Measurements from ENCODE around the gene GPR62.

GPR62 gene

GRCh38 chr3:51971350-51971749 lies 16.2 kb downstream of the GPR62 start:
- Histone ChIP-seq H3K27ac (ENCODE audit: low read length) (no peak overlapping the region), H3K27me3 (ENCODE audit: insufficient read depth, low read length, poor library complexity) (no peaks in the 10 kb centered on the region), H2AFZ (ENCODE audit: low read depth, low read length) (no peak overlapping the region), H3K9ac (ENCODE audit: low read depth, low read length) (no peak overlapping the region), H3K4me2 (ENCODE audit: insufficient read depth, low read length) (no peak overlapping the region), H4K20me1 (ENCODE audit: insufficient read depth, low read length) (peaks cover 3% of the 10 kb centered on the region; the same call in 1 of the 2 replicates), H3K4me1 (ENCODE audit: insufficient read depth, low read length) (peaks cover 54% of the 10 kb centered on the region), H3K36me3 (ENCODE audit: insufficient read depth, low read length) (peaks cover 10% of the 10 kb centered on the region), H3K4me3 (ENCODE audit: low read depth in 1 of 2, low read length in 2 of 2) (no peak overlapping the region), H3K9me3 (ENCODE audit: insufficient read depth, low read length, severe bottlenecking) (no peaks in the 10 kb centered on the region), H3K79me2 (ENCODE audit: insufficient read depth, low read length) (peaks cover 11% of the 10 kb centered on the region)
- DNase-seq (no peak), ATAC-seq (ENCODE audit: insufficient read depth, low read depth) (no peak)
- TF ChIP-seq, protein P1, sequence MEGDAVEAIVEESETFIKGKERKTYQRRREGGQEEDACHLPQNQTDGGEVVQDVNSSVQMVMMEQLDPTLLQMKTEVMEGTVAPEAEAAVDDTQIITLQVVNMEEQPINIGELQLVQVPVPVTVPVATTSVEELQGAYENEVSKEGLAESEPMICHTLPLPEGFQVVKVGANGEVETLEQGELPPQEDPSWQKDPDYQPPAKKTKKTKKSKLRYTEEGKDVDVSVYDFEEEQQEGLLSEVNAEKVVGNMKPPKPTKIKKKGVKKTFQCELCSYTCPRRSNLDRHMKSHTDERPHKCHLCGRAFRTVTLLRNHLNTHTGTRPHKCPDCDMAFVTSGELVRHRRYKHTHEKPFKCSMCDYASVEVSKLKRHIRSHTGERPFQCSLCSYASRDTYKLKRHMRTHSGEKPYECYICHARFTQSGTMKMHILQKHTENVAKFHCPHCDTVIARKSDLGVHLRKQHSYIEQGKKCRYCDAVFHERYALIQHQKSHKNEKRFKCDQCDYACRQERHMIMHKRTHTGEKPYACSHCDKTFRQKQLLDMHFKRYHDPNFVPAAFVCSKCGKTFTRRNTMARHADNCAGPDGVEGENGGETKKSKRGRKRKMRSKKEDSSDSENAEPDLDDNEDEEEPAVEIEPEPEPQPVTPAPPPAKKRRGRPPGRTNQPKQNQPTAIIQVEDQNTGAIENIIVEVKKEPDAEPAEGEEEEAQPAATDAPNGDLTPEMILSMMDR (IDR thresholded peaks at IDR 0.05; ENCODE audit: borderline replicate concordance, extremely low read depth, low read length, poor library complexity, severe bottlenecking), result no peak
- no peak for TF ChIP-seq EZH2 (IDR thresholded peaks at IDR 0.05; ENCODE audit: borderline replicate concordance, low read depth, low read length, severe bottlenecking)

DNA sequence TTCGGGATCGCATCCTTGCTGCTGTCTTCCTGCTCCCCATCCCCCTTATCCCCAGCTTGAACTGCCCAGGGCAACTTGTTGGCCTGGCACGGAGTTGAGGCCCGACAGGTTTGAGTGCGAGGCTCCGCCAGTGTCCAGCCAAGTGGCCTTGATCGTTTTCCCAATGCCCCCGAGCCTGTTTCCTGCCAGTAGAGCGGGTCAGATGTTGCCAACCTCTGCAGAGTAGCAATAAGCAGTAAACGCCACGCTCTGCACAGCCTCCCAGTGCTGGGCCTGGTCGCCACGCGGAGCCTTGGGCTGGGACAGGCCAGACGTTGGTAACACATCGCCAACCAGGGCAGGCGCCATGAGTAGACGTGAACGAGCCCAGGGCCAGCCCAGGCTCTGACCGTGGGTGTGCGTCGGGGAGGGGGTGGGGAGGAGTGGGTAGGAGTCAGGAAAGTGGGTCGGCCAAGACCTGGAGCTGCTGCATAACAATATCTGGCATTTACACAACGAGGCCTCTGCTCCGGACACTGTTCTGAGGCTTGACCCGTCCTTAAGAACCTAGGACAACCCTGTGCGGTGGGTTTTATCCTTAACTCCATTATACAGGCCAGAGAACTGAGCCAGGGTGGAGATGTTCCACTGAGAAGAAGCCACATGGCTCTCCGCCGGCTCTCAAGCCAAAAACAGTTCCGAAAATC lies 19.2 kb downstream of the GPR62 start:
- peak; percentile 43 for DNase-seq
- Histone ChIP-seq H3K4me1 (ENCODE audit: insufficient read depth, low read length) (peaks cover 33% of the 10 kb centered on the region), H4K20me1 (ENCODE audit: insufficient read depth, low read length) (0 out of 2 replicates have a peak, but pooled peaks cover 1% of the 10 kb centered on the region), H3K27ac (ENCODE audit: low read length) (peak overlapping the region; percentile 87), H3K4me2 (ENCODE audit: insufficient read depth, low read length) (peak overlapping the region; percentile 91), H3K9me3 (ENCODE audit: insufficient read depth, low read length, severe bottlenecking) (no peaks in the 10 kb centered on the region), H3K27me3 (ENCODE audit: insufficient read depth, low read length, poor library complexity) (no peaks in the 10 kb centered on the region), H3K79me2 (ENCODE audit: insufficient read depth, low read length) (peaks cover 11% of the 10 kb centered on the region), H2AFZ (ENCODE audit: low read depth, low read length) (peak overlapping the region; percentile 96), H3K9ac (ENCODE audit: low read depth, low read length) (peak overlapping the region; percentile 88), H3K36me3 (ENCODE audit: insufficient read depth, low read length) (peaks cover 9% of the 10 kb centered on the region), H3K4me3 (ENCODE audit: low read depth in 1 of 2, low read length in 2 of 2) (peak overlapping the region; percentile 13 to 89; a peak in 3 of 4 replicates)
- TF ChIP-seq, protein P1 (IDR thresholded peaks at IDR 0.05; ENCODE audit: borderline replicate concordance, extremely low read depth, low read length, poor library complexity, severe bottlenecking), result no peak
- no peak for TF ChIP-seq EZH2 (IDR thresholded peaks at IDR 0.05; ENCODE audit: borderline replicate concordance, low read depth, low read length, severe bottlenecking)
- peak; percentile 41 for ATAC-seq (ENCODE audit: insufficient read depth, low read depth)

DNA sequence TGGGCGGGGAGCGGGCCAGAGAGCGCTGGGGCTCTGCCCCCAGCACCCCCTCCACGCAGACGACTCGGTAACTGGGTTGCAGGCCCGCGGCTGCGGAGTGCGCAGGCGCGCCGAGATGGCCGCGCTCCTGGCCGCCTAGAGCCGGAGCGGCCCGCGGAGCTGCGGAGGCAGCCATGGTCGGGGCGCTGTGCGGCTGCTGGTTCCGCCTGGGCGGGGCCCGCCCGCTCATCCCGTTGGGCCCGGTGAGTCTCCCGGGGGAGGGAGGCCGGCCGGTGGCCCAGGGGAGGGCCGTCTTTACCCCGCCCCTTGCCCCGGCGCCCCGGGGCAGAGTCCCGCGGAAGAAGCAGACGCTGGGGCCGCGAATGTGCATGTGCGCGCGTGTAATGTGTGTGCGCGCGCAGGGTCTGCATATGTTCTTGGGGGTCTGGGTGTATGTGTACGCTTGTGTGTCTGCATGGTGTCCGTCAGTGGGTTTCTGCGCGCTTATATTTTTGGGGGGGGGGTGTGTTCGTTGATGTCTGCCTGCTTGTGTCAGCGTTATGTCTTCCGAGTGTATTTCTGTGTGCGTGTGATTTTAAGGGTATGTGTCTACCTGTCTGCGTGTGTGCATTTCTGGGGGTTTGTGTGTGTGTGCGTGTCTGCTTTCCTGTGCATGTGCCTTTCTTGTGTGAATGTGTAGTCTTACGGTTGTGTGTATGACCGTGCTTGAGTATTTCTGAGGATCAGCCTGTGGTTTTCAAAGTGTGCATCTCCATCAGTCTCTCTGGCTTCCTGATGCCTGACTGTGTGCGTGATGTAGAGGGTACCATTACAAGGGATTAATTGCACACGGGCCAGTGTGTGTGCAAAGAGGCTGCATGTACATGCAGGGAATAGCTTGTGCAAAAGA lies 20.0 kb downstream of the GPR62 start, which contains the start of gene ABHD14A:
Gene ABHD14A (plus strand): TSS at position 102 of the 889 bp plus-strand sequence. CDS start 72 bp downstream, at position 174.
- H3K27me3 ChIP-seq (ENCODE audit: insufficient read depth, low read length, poor library complexity), result no peaks in the 10 kb centered on the region
- TF ChIP-seq, protein P1 (IDR thresholded peaks at IDR 0.05; ENCODE audit: borderline replicate concordance, extremely low read depth, low read length, poor library complexity, severe bottlenecking), result no peak
- TF ChIP-seq EZH2 (IDR thresholded peaks at IDR 0.05; ENCODE audit: borderline replicate concordance, low read depth, low read length, severe bottlenecking), result no peak
- peaks cover 33% of the 10 kb centered on the region for H3K4me1 ChIP-seq (ENCODE audit: insufficient read depth, low read length)
- H3K27ac ChIP-seq (ENCODE audit: low read length), result peak within 1 kb of the TSS; percentile 87
- peak within 1 kb of the TSS; percentile 88 for H3K9ac ChIP-seq (ENCODE audit: low read depth, low read length)
- no peaks in the 10 kb centered on the region for H4K20me1 ChIP-seq (ENCODE audit: insufficient read depth, low read length)
- H3K4me3 ChIP-seq (ENCODE audit: low read depth in 1 of 2, low read length in 2 of 2), result peak within 1 kb of the TSS; percentile 60 to 89; a peak in 3 of 4 replicates
- peaks cover 11% of the 10 kb centered on the region for H3K79me2 ChIP-seq (ENCODE audit: insufficient read depth, low read length)
- peak within 1 kb of the TSS; percentile 96 for H2AFZ ChIP-seq (ENCODE audit: low read depth, low read length)
- ATAC-seq (ENCODE audit: insufficient read depth, low read depth) (peak; percentile 77), DNase-seq (peak; percentile 77)
- H3K9me3 ChIP-seq (ENCODE audit: insufficient read depth, low read length, severe bottlenecking), result no peaks in the 10 kb centered on the region
- peak within 1 kb of the TSS; percentile 91 for H3K4me2 ChIP-seq (ENCODE audit: insufficient read depth, low read length)
- peaks cover 8% of the 10 kb centered on the region for H3K36me3 ChIP-seq (ENCODE audit: insufficient read depth, low read length)

Measured in DND-41 (cell line).